Measurements from ENCODE around the gene FBP2. TPM values are rescaled to one million over a fixed set of nuclear protein-coding genes. Genes with fewer than 3 reads are reported as not detected.

The FBP2 gene
- total and polyA plus RNA-seq, 10 of the 15 experiments (the other 5 are each of a cell fraction or from before 2014, with no cell fraction given): 0.07 to 1.1 (median 0.12) TPM; not detected in 6

DNA sequence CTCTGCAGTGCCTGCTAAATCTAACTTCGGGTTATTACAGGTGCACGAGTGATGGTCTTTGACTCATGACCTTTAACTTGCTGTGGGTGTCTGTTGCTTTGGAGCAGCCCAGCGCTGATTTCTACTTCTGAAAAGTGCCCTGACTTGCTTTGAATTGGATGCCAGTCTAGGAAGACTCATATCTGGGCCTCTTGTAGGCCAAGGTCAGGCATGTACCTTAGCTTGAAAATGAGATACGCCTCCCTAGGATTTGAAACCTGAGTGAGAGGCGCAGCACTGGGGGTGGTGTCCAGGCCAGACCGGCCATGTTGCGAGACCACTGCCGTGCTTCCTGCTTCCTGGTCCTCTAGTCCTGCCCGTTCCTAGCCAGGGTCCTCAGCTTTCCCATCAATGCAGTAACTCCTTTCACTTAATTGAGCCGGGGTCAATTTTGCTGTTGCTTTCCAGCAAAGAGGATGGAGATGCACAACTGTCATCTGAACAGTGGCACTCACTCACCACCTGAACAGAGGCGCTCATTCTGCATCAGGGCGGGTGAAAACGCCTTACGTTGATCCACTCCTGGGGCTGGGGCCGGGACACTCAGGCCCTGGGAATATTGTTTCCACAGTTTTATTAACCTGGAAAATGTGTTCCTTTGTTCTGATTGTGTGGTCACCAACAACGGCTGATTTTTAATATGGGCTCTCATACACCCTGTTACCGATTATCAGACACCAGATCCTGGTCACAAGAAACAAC, 24.5 kb downstream of the FBP2 start:
- ATAC-seq: no peak
- 53% methylated on average over 17 of the region's 17 CpGs for WGBS (ENCODE audit: insufficient coverage, insufficient replicate concordance, low lambda C conversion rate, missing lambda C conversion rate)

DNA sequence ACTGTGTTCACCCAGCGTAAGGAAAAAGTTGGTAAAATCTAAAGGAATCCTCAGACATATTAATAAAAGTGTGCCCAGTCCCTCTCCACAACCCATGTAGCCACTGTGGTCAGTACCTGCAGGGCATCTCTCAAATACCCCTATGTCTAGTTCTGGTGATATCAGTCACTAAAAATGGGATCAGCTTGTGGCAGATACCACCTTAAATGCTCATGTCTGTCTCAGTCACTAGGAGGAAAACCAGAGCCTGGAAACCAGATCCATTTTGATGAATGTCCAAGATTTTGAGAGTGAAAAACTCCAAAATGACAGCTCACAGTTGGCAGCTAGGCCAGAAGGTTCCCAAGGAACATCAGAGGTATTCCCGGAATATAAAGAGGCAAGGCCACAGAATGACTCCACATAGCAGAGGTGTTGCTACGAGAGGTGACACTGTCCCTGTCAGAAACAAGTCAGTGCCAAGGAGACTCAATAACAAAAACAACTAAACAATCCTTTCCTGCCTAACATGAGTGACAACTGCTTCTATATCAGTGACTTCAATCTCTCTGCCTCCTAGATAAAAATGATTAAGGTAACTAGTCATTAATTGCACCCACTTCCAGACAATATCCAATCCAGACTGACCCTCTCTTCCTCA, 25.3 kb downstream of the FBP2 start:
- WGBS (ENCODE audit: insufficient coverage, insufficient replicate concordance, low lambda C conversion rate, missing lambda C conversion rate): 53% methylated on average over 3 of the region's 3 CpGs
- intact Hi-C loops (cut with micrococcal nuclease; ENCODE audit: unreplicated experiment): no loop called here
- ATAC-seq: no peak
- Histone ChIP-seq H3K4me3 (no peak overlapping the region), H3K27me3 (replicated peaks in 1 of 2; ENCODE audit: control insufficient read depth in 2 of 2, insufficient read depth in 2 of 2, low read length in 1 of 2) (no peaks in the 10 kb centered on the region; a peak in 2 of 4 replicates), H4K20me1 (ENCODE audit: control insufficient read depth, insufficient read depth) (no peaks in the 10 kb centered on the region), H3K9ac (ENCODE audit: control insufficient read depth, insufficient read depth, low read length) (no peak overlapping the region), H3K4me2 (ENCODE audit: control insufficient read depth, insufficient read depth) (no peak overlapping the region), H3K9me3 (replicated peaks; ENCODE audit: control insufficient read depth, insufficient read depth, low read length) (no peaks in the 10 kb centered on the region), H3K79me2 (ENCODE audit: control insufficient read depth, insufficient read depth, low read length) (no peaks in the 10 kb centered on the region), H3K4me1 (ENCODE audit: control insufficient read depth, insufficient read depth, low read length) (no peaks in the 10 kb centered on the region), H3K36me3 (ENCODE audit: control insufficient read depth in 2 of 2, insufficient read depth in 2 of 2, low read length in 1 of 2) (no peaks in the 10 kb centered on the region), H2AFZ (ENCODE audit: control insufficient read depth, low read depth, low read length) (no peak overlapping the region), H3K27ac (ENCODE audit: control insufficient read depth, insufficient read depth) (no peak overlapping the region)
- RAD21 ChIA-PET (ENCODE audit: unreplicated experiment): no interaction called here
- no peak for TF ChIP-seq BCL11A (IDR thresholded peaks at IDR 0.05; ENCODE audit: low read depth, low read length)
- no peak for TF ChIP-seq RB1 (IDR thresholded peaks at IDR 0.05; ENCODE audit: borderline replicate concordance)
- TF ChIP-seq NR2C1 (IDR thresholded peaks at IDR 0.05): no peak
- no peak for TF ChIP-seq SMAD5 (IDR thresholded peaks at IDR 0.05; ENCODE audit: low read depth)
- no peak for TF ChIP-seq TARDBP (IDR thresholded peaks at IDR 0.05; ENCODE audit: borderline replicate concordance)
- no peak for TF ChIP-seq KLF5 (IDR thresholded peaks at IDR 0.05; ENCODE audit: partially characterized antibody)
- TF ChIP-seq TCF12 (IDR thresholded peaks at IDR 0.05; ENCODE audit: low read depth, low read length): no peak
- TF ChIP-seq, protein P1, sequence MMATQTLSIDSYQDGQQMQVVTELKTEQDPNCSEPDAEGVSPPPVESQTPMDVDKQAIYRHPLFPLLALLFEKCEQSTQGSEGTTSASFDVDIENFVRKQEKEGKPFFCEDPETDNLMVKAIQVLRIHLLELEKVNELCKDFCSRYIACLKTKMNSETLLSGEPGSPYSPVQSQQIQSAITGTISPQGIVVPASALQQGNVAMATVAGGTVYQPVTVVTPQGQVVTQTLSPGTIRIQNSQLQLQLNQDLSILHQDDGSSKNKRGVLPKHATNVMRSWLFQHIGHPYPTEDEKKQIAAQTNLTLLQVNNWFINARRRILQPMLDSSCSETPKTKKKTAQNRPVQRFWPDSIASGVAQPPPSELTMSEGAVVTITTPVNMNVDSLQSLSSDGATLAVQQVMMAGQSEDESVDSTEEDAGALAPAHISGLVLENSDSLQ (IDR thresholded peaks at IDR 0.05): no peak
- TF ChIP-seq POLR2AphosphoS2 (IDR thresholded peaks at IDR 0.05; ENCODE audit: low read depth, low read length): no peak
- no peak for TF ChIP-seq CEBPB (IDR thresholded peaks at IDR 0.05; ENCODE audit: borderline replicate concordance in 1 of 2, low read depth in 2 of 2, low read length in 2 of 2)
- TF ChIP-seq RBBP5 (conservative IDR thresholded peaks at IDR 0.05): no peak
- no peak for DNase-seq (ENCODE audit: low read depth, low spot score)
- FAIRE-seq: no peak
- CTCF ChIA-PET: no interaction called here
- in situ Hi-C loops (cut with MboI): no loop called here
- no TSS peak for BruUV-seq (replicated peaks)
- SMC1A ChIA-PET (ENCODE audit: uncharacterized antibody, unreplicated experiment): no interaction called here
- POLR2A ChIA-PET: no interaction called here

More for the DNA sequence above, 24.5 kb downstream of the FBP2 start:
- Histone ChIP-seq H3K4me2 (ENCODE audit: control insufficient read depth, insufficient read depth) (no peak overlapping the region), H3K4me3 (no peak overlapping the region), H3K27ac (ENCODE audit: control insufficient read depth, insufficient read depth) (no peak overlapping the region), H2AFZ (ENCODE audit: control insufficient read depth, low read depth, low read length) (no peak overlapping the region), H3K9me3 (replicated peaks; ENCODE audit: control insufficient read depth, insufficient read depth, low read length) (no peaks in the 10 kb centered on the region), H3K36me3 (ENCODE audit: control insufficient read depth in 2 of 2, insufficient read depth in 2 of 2, low read length in 1 of 2) (no peaks in the 10 kb centered on the region), H3K27me3 (replicated peaks in 1 of 2; ENCODE audit: control insufficient read depth in 2 of 2, insufficient read depth in 2 of 2, low read length in 1 of 2) (no peaks in the 10 kb centered on the region; a peak in 2 of 4 replicates), H3K79me2 (ENCODE audit: control insufficient read depth, insufficient read depth, low read length) (no peaks in the 10 kb centered on the region), H3K9ac (ENCODE audit: control insufficient read depth, insufficient read depth, low read length) (no peak overlapping the region), H3K4me1 (ENCODE audit: control insufficient read depth, insufficient read depth, low read length) (no peaks in the 10 kb centered on the region), H4K20me1 (ENCODE audit: control insufficient read depth, insufficient read depth) (no peaks in the 10 kb centered on the region)
- CTCF ChIA-PET: no interaction called here
- no TSS peak for BruUV-seq (replicated peaks)
- intact Hi-C loops (cut with micrococcal nuclease; ENCODE audit: unreplicated experiment): no loop called here
- TF ChIP-seq PAX8 (IDR thresholded peaks at IDR 0.05) (no peak), HCFC1 (IDR thresholded peaks at IDR 0.05; ENCODE audit: low read length) (no peak), CBX5 (IDR thresholded peaks at IDR 0.05; ENCODE audit: low read depth) (no peak), EP300 (IDR thresholded peaks at IDR 0.05; ENCODE audit: borderline replicate concordance in 1 of 2, control insufficient read depth in 1 of 2, low read depth in 2 of 2, low read length in 2 of 2) (no peak), KLF5 (IDR thresholded peaks at IDR 0.05; ENCODE audit: partially characterized antibody) (no peak), MYC (IDR thresholded peaks at IDR 0.05; ENCODE audit: insufficient read depth, insufficient read length, insufficient replicate concordance, low read length, severe bottlenecking) (no peak), EED (IDR thresholded peaks at IDR 0.05; ENCODE audit: low read depth) (no peak)
- no peak for DNase-seq (ENCODE audit: low read depth, low spot score)
- RAD21 ChIA-PET (ENCODE audit: unreplicated experiment): no interaction called here
- in situ Hi-C loops (cut with MboI): no loop called here
- POLR2A ChIA-PET: no interaction called here
- no peak for FAIRE-seq
- SMC1A ChIA-PET (ENCODE audit: uncharacterized antibody, unreplicated experiment): interaction anchor here (0.5 kb wide), 1 partner anchor 1505 kb away, joined by 3 read pairs; no protein-coding TSS in a partner anchor
